Sciatic nerve (tissue), 2 donors: ENCODE data around the gene UPK1A. TPM values are rescaled to one million over a fixed set of nuclear protein-coding genes. Genes with fewer than 3 reads are reported as not detected.
A peak's percentile ranks its signal among the peaks of the same experiment; 100 is the strongest.

ENCODE experiments used
- ATAC-seq: fragments of 200-7000 bp; cut with Tn5 transposase; one replicate; pipeline ENCODE4 v1.9.1; 2020; ENCODE audit warnings: mild to moderate bottlenecking, moderate library complexity
- DNase-seq: peaks from one replicate; pipeline ENCODE4 v3.0.0-alpha.2; 2020; ENCODE audit warnings: low spot score
- intact Hi-C: fragments of 100-400 bp; cut with DNase I; formaldehyde crosslinking; loops from one replicate; pipeline ENCODE4 v1.14.2; 2022
- total RNA-seq: library from RNA; stranded (reverse); fragmentation: NEBNext Ultra II Directional; extraction: Animal tissue kit (Norgen Biotek cat#: 25700); gene quantifications from one replicate; pipeline ENCODE4 v1.2.1, GENCODE V29; 2021
- donor health status: DM: no; HTN: no; CAD: no.
- donor health status: DM: no; HTN: no; CAD: no.

Gene UPK1A
- not detected for total RNA-seq

DNA sequence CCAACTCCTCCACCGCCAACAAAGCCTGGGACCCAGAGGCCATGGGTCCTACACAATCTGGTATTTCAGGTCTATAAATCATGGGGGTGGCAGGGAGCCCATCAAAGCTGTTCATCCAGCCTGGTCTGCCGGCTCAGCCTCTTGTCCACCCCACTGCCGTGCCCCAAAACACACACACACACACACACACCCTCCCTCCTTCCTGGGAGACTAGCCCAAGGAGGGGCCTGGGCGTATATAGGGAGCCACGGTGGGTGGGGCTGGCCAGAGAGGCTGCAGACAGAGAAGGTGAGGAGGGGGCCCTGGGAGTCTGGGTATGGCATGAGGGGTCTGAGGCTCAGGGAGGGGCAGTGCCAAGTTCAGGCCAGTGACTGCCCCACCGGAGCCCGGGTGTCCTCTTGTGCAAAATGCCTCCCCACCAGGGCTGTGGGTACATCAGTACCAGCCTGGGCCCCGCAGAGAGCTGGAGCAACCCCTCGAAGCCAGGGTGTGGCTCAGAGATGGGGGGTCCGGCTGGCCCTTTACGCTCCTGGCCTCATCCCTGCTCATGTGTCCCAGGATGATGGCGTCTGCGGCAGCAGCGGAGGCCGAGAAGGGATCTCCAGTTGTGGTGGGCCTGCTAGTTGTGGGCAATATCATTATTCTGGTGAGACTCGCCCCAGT is at the start of gene UPK1A:
UPK1A (plus strand) TSS at position 267 of the 663 bp plus-strand sequence; CDS start at position 563, 296 bp downstream.
- DNase-seq (no peak), ATAC-seq (no peak)
- intact Hi-C loops = no loop called here

GRCh38 chr19:35618857-35619256 is 47.5 kb upstream of the UPK1A start:
- ATAC-seq = no peak
- intact Hi-C loops = no loop called here

DNA sequence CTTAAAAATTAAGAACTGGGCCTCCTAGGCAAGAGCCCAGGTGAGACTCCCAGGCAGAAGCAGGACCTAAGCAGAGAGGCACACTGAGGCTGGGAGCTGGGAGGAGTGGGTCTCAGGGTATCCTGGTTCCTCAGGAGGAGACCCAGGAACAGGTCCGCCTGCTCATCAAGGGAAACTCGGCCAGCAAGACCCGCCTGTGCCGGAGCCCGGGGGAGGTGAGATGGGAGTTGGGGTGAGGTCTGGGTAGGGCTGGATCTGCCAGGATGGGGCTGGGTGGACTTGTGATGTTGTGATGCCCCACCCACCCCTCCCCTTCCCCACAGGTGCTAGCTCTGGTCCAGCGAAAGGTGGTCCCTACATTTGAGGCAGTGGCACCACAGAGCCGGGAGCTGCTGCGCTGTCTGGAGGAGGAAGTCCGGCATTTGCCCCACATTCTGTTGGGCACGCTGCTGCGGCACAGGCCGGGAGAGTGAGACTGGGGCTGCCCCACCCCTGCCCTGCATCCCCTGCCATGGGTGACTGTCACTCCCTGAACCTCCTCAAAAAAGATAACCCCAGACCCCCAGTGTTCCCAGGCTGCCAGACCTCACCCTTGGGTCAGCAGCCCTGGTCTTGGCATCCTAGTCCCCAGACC is 46.9 kb upstream of the UPK1A start:
- DNase-seq (no peak), ATAC-seq (no peak)
- intact Hi-C loops = no loop called here

More at GRCh38 chr19:35618857-35619256, 47.5 kb upstream of the UPK1A start:
- DNase-seq = no peak

GRCh38 chr19:35620001-35620400 is 46.3 kb upstream of the UPK1A start:
- ATAC-seq (no peak), DNase-seq (no peak)
- intact Hi-C loops = no loop called here

GRCh38 chr19:35621708-35622107 is 44.6 kb upstream of the UPK1A start:
- no peak for ATAC-seq
- DNase-seq = no peak
- intact Hi-C loops = no loop called here

DNA sequence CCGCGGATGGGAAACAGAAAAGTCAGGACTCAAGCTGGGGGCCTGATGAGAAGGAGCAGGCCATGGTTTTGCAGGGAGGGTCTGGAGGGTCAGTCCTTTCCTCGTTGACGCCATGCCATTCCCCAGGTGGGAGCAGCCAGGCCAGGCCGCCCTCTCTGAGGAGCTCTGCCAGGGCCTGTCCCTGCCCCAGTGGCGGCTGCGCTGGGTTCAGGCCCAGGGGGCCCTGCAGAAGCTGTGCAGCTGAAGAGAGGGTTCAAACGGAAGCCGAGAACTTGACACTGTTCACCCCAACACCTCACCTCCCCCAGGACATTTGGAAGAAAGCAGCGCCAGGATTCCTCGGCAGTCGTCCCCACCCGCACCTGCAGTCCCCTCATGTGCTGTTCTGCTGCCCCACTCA is 43.6 kb upstream of the UPK1A start:
- no peak for ATAC-seq
- no peak for DNase-seq
- intact Hi-C loops = no loop called here

DNA sequence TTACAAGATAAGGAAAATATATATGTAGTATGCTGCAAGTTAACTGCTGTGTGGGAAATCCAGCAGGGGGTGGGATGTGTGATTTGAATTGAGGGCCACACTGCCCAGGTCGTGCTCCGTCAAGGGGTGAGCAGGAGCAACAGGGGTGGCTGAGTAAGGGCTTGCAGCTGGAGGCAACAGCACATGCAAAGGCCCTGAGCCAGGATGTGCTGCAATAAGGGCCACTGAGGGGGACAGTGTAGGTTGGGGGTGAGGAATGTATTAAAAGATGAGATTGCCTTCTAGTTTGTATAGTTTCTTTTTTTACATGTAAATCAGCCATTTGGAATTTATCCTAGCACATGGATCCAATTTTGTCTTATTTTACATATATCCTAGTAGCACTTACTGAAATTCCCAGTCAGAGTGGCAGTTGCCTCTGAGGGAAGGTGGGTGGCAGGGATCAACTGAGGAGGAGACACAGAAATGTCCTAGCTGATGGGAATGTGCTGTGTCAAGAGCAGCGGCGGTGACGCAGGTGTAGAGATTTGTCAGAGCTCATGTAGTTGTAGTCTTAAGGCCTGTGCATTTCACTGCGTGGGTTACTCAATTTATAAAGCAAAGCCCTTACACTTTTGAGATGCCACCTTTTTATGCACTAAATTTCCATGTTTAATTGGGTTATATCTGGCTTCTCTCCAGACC is 42.8 kb upstream of the UPK1A start:
- DNase-seq = no peak
- intact Hi-C loops = no loop called here

DNA sequence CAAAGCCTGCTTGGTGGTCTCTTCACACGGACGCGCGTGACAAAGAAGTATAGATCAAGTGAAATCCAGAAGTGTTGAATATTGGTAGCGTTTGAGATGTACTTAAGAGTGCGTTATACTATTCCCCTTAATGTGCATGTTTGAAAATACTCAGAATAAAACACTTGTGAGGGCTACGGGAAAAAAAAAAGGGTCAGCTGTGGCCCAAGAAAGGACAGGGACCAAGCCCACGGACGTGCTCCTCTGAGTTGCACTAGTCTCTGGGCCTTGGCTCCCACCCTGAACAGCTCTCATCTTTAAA is 38.1 kb upstream of the UPK1A start:
- intact Hi-C loops = no loop called here
- ATAC-seq (no peak), DNase-seq (no peak)

More for the DNA sequence above, 42.8 kb upstream of the UPK1A start:
- no peak for ATAC-seq

GRCh38 chr19:35628565-35629331 is 37.6 kb upstream of the UPK1A start, which contains the start of gene RBM42:
TSS of gene RBM42 (plus strand) at chr19:35629036. CDS start at chr19:35629154, 118 bp downstream.
- ATAC-seq (peak; percentile 100), DNase-seq (peak; percentile 98)
- intact Hi-C loops = no loop called here

DNA sequence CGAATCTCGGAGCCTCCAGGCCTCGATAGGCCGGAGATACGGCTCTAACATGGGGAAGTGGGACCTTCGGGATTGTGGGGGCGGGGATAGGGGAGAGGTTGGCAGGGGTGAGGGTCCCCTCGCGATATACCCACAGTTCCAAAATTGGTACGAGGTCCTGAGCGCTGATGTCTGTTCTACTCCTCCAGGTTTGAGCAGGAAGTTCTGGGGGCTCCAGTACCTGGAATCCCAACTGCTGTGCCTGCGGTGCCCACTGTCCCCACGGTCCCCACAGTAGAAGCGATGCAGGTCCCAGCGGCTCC is 37.0 kb upstream of the UPK1A start:
- DNase-seq = no peak
- intact Hi-C loops = no loop called here
- peak; percentile 1 for ATAC-seq

GRCh38 chr19:35633727-35634440 is 32.4 kb upstream of the UPK1A start:
- no peak for DNase-seq
- intact Hi-C loops = no loop called here
- no peak for ATAC-seq

- no peak for DNase-seq
- no peak for ATAC-seq
- intact Hi-C loops = no loop called here
Measured at GRCh38 chr19:35636651-35637050, 29.7 kb upstream of the UPK1A start.

DNA sequence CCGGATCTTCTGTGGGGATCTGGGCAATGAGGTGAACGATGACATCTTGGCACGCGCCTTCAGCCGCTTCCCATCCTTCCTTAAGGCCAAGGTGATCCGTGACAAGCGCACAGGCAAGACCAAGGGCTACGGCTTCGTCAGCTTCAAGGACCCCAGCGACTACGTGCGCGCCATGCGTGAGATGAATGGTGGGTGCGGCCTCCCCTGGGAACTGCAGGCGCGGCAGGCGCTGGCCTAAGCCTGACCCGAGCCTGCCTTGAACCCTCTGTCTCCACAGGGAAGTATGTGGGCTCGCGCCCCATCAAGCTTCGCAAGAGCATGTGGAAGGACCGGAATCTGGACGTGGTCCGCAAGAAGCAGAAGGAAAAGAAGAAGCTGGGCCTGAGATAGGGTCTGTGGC is 29.2 kb upstream of the UPK1A start:
- ATAC-seq = no peak
- intact Hi-C loops = no loop called here

DNA sequence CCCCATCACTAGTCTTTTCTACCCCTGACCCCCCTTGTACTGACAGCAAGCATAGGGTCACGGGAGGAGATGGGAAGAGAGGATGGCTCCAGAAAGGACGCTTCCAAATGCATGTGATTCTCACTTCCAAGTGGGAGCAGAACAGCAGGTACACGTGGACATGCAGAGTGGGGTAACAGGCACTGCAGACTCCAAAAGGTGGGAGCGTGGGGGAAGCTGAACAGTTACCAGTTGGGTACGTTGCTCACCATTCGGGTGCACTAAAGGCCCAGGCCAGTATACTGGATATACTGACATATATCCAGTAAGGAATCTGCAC is 27.0 kb upstream of the UPK1A start:
- DNase-seq (no peak), ATAC-seq (no peak)

More for the DNA sequence above, 29.2 kb upstream of the UPK1A start:
- no peak for DNase-seq

DNA sequence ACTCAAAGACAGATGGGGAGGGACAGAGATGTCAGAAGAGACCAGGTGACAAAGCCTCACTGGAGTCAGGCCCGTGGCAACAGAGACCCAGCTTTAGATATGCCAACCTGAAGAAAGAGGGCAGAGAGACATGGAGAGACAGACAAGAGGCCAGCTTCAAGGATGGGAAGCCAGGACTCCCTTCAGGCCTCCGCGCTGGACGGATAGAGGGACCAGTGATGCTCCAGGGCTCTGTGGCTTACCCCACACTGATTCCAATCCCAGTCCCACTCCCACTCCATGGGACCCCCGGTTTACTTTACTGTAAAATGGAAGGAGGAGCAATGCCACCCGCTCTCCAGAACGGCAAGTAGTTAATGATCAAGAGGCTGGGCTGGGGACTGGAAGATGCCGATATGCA is 26.5 kb upstream of the UPK1A start:
- intact Hi-C loops = no loop called here

More for the DNA sequence above, 27.0 kb upstream of the UPK1A start:
- intact Hi-C loops = no loop called here

DNA sequence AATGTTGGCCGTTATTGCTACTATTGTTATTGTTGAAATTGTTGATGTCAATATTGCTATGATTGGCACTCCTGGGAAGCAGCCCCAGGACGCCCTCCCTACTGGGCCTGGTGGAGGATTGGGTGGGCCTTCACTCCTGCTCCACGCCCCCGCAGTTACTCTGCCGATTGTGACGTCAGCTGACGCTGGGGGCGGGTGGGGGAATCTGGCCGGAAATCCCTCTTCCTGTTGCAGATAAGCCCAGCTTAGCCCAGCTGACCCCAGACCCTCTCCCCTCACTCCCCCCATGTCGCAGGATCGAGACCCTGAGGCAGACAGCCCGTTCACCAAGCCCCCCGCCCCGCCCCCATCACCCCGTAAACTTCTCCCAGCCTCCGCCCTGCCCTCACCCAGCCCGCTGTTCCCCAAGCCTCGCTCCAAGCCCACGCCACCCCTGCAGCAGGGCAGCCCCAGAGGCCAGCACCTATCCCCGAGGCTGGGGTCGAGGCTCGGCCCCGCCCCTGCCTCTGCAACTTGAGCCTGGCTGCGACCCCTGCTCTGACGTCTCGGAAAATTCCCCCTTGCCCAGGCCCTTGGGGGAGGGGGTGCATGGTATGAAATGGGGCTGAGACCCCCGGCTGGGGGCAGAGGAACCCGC is 24.7 kb upstream of the UPK1A start, which contains the start of gene ETV2:
ETV2 (plus strand) TSS at position 231 of the 637 bp plus-strand sequence. CDS start 716 bp downstream, outside the sequence.
- intact Hi-C loops = no loop called here
- ATAC-seq (no peak), DNase-seq (no peak)

More for the DNA sequence above, 26.5 kb upstream of the UPK1A start:
- ATAC-seq = no peak
- no peak for DNase-seq

- no peak for ATAC-seq
- intact Hi-C loops = no loop called here
Measured at GRCh38 chr19:35642312-35642711, 24.0 kb upstream of the UPK1A start.

GRCh38 chr19:35642798-35643254 is 23.5 kb upstream of the UPK1A start:
- ATAC-seq = no peak
- DNase-seq = peak; percentile 72
- intact Hi-C loops = no loop called here

More at GRCh38 chr19:35642312-35642711, 24.0 kb upstream of the UPK1A start:
- no peak for DNase-seq
